ENCODE data around the gene EPX.

EPX gene

DNA sequence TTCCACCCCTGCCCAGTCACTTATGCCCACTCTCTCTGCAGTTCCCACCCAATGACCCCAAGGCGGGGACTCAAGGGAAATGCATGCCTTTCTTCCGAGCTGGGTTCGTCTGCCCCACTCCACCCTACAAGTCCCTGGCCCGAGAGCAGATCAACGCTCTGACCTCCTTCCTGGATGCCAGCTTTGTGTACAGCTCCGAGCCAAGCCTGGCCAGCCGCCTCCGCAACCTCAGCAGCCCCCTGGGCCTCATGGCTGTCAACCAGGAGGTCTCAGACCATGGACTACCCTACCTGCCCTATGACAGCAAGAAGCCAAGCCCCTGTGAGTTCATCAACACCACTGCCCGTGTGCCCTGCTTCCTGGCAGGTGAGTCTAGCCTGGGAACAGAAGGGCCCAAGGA lies 59.6 kb downstream of the EPX start:
- H4K8ac ChIP-seq (ENCODE audit: low read depth, low read length) = no peak overlapping the region
- H3K18ac ChIP-seq (ENCODE audit: low read length) = no peak overlapping the region
- no peak overlapping the region for H3K56ac ChIP-seq (ENCODE audit: low read length)
- no peak overlapping the region for H3K23ac ChIP-seq (ENCODE audit: low read length)
- no peak overlapping the region for H3K4me3 ChIP-seq (ENCODE audit: low read length)
- no peak overlapping the region for H3K27ac ChIP-seq (ENCODE audit: low read depth, low read length)
- H3K4me1 ChIP-seq (ENCODE audit: control insufficient read depth, low read depth, low read length) = no peaks in the 10 kb centered on the region
- H3K79me1 ChIP-seq (ENCODE audit: low read length) = no peaks in the 10 kb centered on the region
- H2BK15ac ChIP-seq (replicated peaks; ENCODE audit: low read depth) = no peak overlapping the region
- H3K27me3 ChIP-seq (ENCODE audit: insufficient read depth, low read length, poor library complexity) = peaks cover 20% of the 10 kb centered on the region
- no peak overlapping the region for H2BK120ac ChIP-seq (ENCODE audit: low read depth, low read length)
- H3K4me2 ChIP-seq (ENCODE audit: low read length) = no peak overlapping the region
- H2AK5ac ChIP-seq (ENCODE audit: low read length) = no peak overlapping the region
- no peaks in the 10 kb centered on the region for H3K79me2 ChIP-seq (ENCODE audit: control insufficient read depth, insufficient read depth, low read length)
- no peak overlapping the region for H4K5ac ChIP-seq (ENCODE audit: low read length)
- WGBS (ENCODE audit: extremely low coverage, insufficient coverage, low lambda C conversion rate) = no CpG with 5 or more reads among the region's 9 CpGs
- H2BK5ac ChIP-seq (ENCODE audit: low read length) = no peak overlapping the region
- no peak for DNase-seq
- H3K9ac ChIP-seq (ENCODE audit: low read length) = no peak overlapping the region
- no peaks in the 10 kb centered on the region for H3K36me3 ChIP-seq (ENCODE audit: control insufficient read depth, insufficient read depth, low read length)
- H3K4ac ChIP-seq (ENCODE audit: low read depth, low read length) = no peak overlapping the region

DNA sequence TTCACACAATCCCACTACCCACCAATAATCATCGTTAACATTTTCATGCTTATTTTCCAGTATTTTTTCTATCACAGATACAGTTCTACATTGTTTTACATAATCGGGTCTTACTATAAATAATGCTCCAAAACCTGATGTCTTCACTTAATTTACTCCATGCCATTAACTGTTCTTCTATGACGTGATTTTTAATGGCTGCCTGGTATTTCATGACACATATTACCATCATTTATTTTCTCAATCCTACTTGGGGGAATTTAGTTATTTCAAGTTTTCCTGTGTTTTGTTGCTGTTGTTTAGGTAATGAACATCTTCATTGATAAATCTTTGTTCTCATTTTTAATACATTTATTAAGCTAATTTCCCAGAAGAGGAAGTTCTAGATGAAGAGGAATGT lies 60.6 kb downstream of the EPX start:
- no peaks in the 10 kb centered on the region for H3K4me1 ChIP-seq (ENCODE audit: control insufficient read depth, low read depth, low read length)
- no peak overlapping the region for H3K18ac ChIP-seq (ENCODE audit: low read length)
- H2BK15ac ChIP-seq (replicated peaks; ENCODE audit: low read depth) = no peak overlapping the region
- H2AK5ac ChIP-seq (ENCODE audit: low read length) = no peak overlapping the region
- no peak overlapping the region for H3K4me2 ChIP-seq (ENCODE audit: low read length)
- no peak overlapping the region for H3K4ac ChIP-seq (ENCODE audit: low read depth, low read length)
- no peak overlapping the region for H3K27ac ChIP-seq (ENCODE audit: low read depth, low read length)
- H3K79me2 ChIP-seq (ENCODE audit: control insufficient read depth, insufficient read depth, low read length) = no peaks in the 10 kb centered on the region
- WGBS (ENCODE audit: extremely low coverage, insufficient coverage, low lambda C conversion rate) = 100% methylated on average over 2 of the region's 3 CpGs
- no peak overlapping the region for H3K9ac ChIP-seq (ENCODE audit: low read length)
- H3K23ac ChIP-seq (ENCODE audit: low read length) = no peak overlapping the region
- no peaks in the 10 kb centered on the region for H3K36me3 ChIP-seq (ENCODE audit: control insufficient read depth, insufficient read depth, low read length)
- H4K5ac ChIP-seq (ENCODE audit: low read length) = no peak overlapping the region
- no peaks in the 10 kb centered on the region for H3K79me1 ChIP-seq (ENCODE audit: low read length)
- peaks cover 18% of the 10 kb centered on the region for H3K27me3 ChIP-seq (ENCODE audit: insufficient read depth, low read length, poor library complexity)
- no peak overlapping the region for H3K56ac ChIP-seq (ENCODE audit: low read length)
- no peak overlapping the region for H4K8ac ChIP-seq (ENCODE audit: low read depth, low read length)
- no peak overlapping the region for H2BK5ac ChIP-seq (ENCODE audit: low read length)
- no peak for DNase-seq
- H3K4me3 ChIP-seq (ENCODE audit: low read length) = no peak overlapping the region
- no peak overlapping the region for H2BK120ac ChIP-seq (ENCODE audit: low read depth, low read length)

Measured in mesendoderm (in vitro differentiated cells).